Measurements from ENCODE around the gene KCNJ6. TPM values are rescaled to one million over a fixed set of nuclear protein-coding genes. Genes with fewer than 3 reads are reported as not detected.
"Not testable (repeated sequence)": the region's sequence is repeated elsewhere in the genome, so short reads cannot be mapped to it uniquely, and the experiment has no call there.

KCNJ6 gene
- total RNA-seq, 1 experiment from 2014 or later: not detected

GRCh38 chr21:37667380-37667779 lies 248.9 kb downstream of the KCNJ6 start:
- DNase-seq (ENCODE audit: low spot score): no peak
- Histone ChIP-seq H3K27me3 (replicated peaks; ENCODE audit: insufficient read depth, low read depth, low read length, poor library complexity) (peaks cover 10% of the 10 kb centered on the region), H3K27ac (ENCODE audit: low read depth, low read length, poor library complexity, severe bottlenecking) (no peak overlapping the region), H3K4me1 (ENCODE audit: insufficient read depth, low read length, poor library complexity, severe bottlenecking) (no peaks in the 10 kb centered on the region), H3K9me3 (ENCODE audit: low read depth, low read length, poor library complexity, severe bottlenecking) (no peaks in the 10 kb centered on the region), H3K4me3 (ENCODE audit: low read depth, low read length, poor library complexity, severe bottlenecking) (no peak overlapping the region), H3K36me3 (ENCODE audit: insufficient read depth, low read length, poor library complexity, severe bottlenecking) (no peaks in the 10 kb centered on the region)
- CTCF ChIA-PET: no interaction called here
- POLR2A ChIA-PET (ENCODE audit: low non-redundant PET): no interaction called here
- no TSS peak for BruUV-seq (replicated peaks)
- intact Hi-C loops (cut with micrococcal nuclease; ENCODE audit: unreplicated experiment): no loop called here
- TF ChIP-seq EZH2 (IDR thresholded peaks at IDR 0.05; ENCODE audit: borderline replicate concordance, low read depth, low read length, poor library complexity, severe bottlenecking): no peak

- H3K36me3 ChIP-seq (ENCODE audit: insufficient read depth, low read length, poor library complexity, severe bottlenecking): no peaks in the 10 kb centered on the region
- H3K4me3 ChIP-seq (ENCODE audit: low read depth, low read length, poor library complexity, severe bottlenecking): no peak overlapping the region
- H3K27ac ChIP-seq (ENCODE audit: low read depth, low read length, poor library complexity, severe bottlenecking): no peak overlapping the region
- intact Hi-C loops (cut with micrococcal nuclease; ENCODE audit: unreplicated experiment): no loop called here
- peaks cover 3% of the 10 kb centered on the region for H3K27me3 ChIP-seq (replicated peaks; ENCODE audit: insufficient read depth, low read depth, low read length, poor library complexity)
- TF ChIP-seq EZH2 (IDR thresholded peaks at IDR 0.05; ENCODE audit: borderline replicate concordance, low read depth, low read length, poor library complexity, severe bottlenecking): no peak
- TF ChIP-seq CTCF (conservative IDR thresholded peaks at IDR 0.05; ENCODE audit: low read depth, low read length): no peak
- ChIA-PET CTCF (no interaction called here), POLR2A (ENCODE audit: low non-redundant PET) (no interaction called here)
- DNase-seq (ENCODE audit: low spot score): no peak
- H3K9me3 ChIP-seq (ENCODE audit: low read depth, low read length, poor library complexity, severe bottlenecking): no peaks in the 10 kb centered on the region
- no TSS peak for BruUV-seq (replicated peaks)
- no peaks in the 10 kb centered on the region for H3K4me1 ChIP-seq (ENCODE audit: insufficient read depth, low read length, poor library complexity, severe bottlenecking)
Measured at GRCh38 chr21:37665230-37666024, 250.8 kb downstream of the KCNJ6 start.

- H3K27me3 ChIP-seq (replicated peaks; ENCODE audit: insufficient read depth, low read depth, low read length, poor library complexity); H3K9me3 ChIP-seq (ENCODE audit: low read depth, low read length, poor library complexity, severe bottlenecking); POLR2A ChIA-PET (ENCODE audit: low non-redundant PET); intact Hi-C loops (cut with micrococcal nuclease; ENCODE audit: unreplicated experiment); H3K4me1 ChIP-seq (ENCODE audit: insufficient read depth, low read length, poor library complexity, severe bottlenecking); H3K4me3 ChIP-seq (ENCODE audit: low read depth, low read length, poor library complexity, severe bottlenecking); CTCF ChIA-PET; DNase-seq (ENCODE audit: low spot score); H3K36me3 ChIP-seq (ENCODE audit: insufficient read depth, low read length, poor library complexity, severe bottlenecking); H3K27ac ChIP-seq (ENCODE audit: low read depth, low read length, poor library complexity, severe bottlenecking); BruUV-seq (replicated peaks): not testable (repeated sequence)
Measured at GRCh38 chr21:37662227-37662626, 254.0 kb downstream of the KCNJ6 start.

- H3K36me3 ChIP-seq (ENCODE audit: insufficient read depth, low read length, poor library complexity, severe bottlenecking): no peaks in the 10 kb centered on the region
- CTCF ChIA-PET: no interaction called here
- H3K27me3 ChIP-seq (replicated peaks; ENCODE audit: insufficient read depth, low read depth, low read length, poor library complexity): peaks cover 7% of the 10 kb centered on the region
- H3K4me1 ChIP-seq (ENCODE audit: insufficient read depth, low read length, poor library complexity, severe bottlenecking): no peaks in the 10 kb centered on the region
- no peak overlapping the region for H3K4me3 ChIP-seq (ENCODE audit: low read depth, low read length, poor library complexity, severe bottlenecking)
- POLR2A ChIA-PET (ENCODE audit: low non-redundant PET): no interaction called here
- intact Hi-C loops (cut with micrococcal nuclease; ENCODE audit: unreplicated experiment): no loop called here
- DNase-seq (ENCODE audit: low spot score): no peak
- no peaks in the 10 kb centered on the region for H3K9me3 ChIP-seq (ENCODE audit: low read depth, low read length, poor library complexity, severe bottlenecking)
- no peak for TF ChIP-seq EZH2 (IDR thresholded peaks at IDR 0.05; ENCODE audit: borderline replicate concordance, low read depth, low read length, poor library complexity, severe bottlenecking)
- no peak for TF ChIP-seq CTCF (conservative IDR thresholded peaks at IDR 0.05; ENCODE audit: low read depth, low read length)
- BruUV-seq (replicated peaks): no TSS peak
- H3K27ac ChIP-seq (ENCODE audit: low read depth, low read length, poor library complexity, severe bottlenecking): no peak overlapping the region
Measured at GRCh38 chr21:37660709-37661108, 255.5 kb downstream of the KCNJ6 start.

Data from A673 (cell line).